ENCODE data around the gene LMLN. TPM values are rescaled to one million over a fixed set of nuclear protein-coding genes. Genes with fewer than 3 reads are reported as not detected.

LMLN gene
- total RNA-seq, 1 experiment from 2014 or later = 17.4 TPM

GRCh38 chr3:198027045-198027798 is 67.2 kb downstream of the LMLN start:
- no peak overlapping the region for H3K4me3 ChIP-seq (ENCODE audit: low read depth, low read length, poor library complexity, severe bottlenecking)

GRCh38 chr3:198027799-198028390 is 67.9 kb downstream of the LMLN start:
- Histone ChIP-seq H3K4me1 (ENCODE audit: insufficient read depth, low read length, poor library complexity, severe bottlenecking) (no peaks in the 10 kb centered on the region), H3K36me3 (ENCODE audit: insufficient read depth, low read length, poor library complexity, severe bottlenecking) (no peaks in the 10 kb centered on the region), H3K27ac (ENCODE audit: low read depth, low read length, poor library complexity, severe bottlenecking) (no peak overlapping the region), H3K9me3 (ENCODE audit: low read depth, low read length, poor library complexity, severe bottlenecking) (no peaks in the 10 kb centered on the region), H3K27me3 (replicated peaks; ENCODE audit: insufficient read depth, low read depth, low read length, poor library complexity) (no peaks in the 10 kb centered on the region), H3K4me3 (ENCODE audit: low read depth, low read length, poor library complexity, severe bottlenecking) (no peak overlapping the region)
- CTCF ChIA-PET = no interaction called here
- POLR2A ChIA-PET (ENCODE audit: low non-redundant PET) = no interaction called here
- TF ChIP-seq CTCF (conservative IDR thresholded peaks at IDR 0.05; ENCODE audit: low read depth, low read length) (no peak), EZH2 (IDR thresholded peaks at IDR 0.05; ENCODE audit: borderline replicate concordance, low read depth, low read length, poor library complexity, severe bottlenecking) (no peak)
- no TSS peak for BruUV-seq (replicated peaks)
- no peak for DNase-seq (ENCODE audit: low spot score)
- intact Hi-C loops (cut with micrococcal nuclease; ENCODE audit: unreplicated experiment) = no loop called here

More at GRCh38 chr3:198027045-198027798, 67.2 kb downstream of the LMLN start:
- CTCF ChIA-PET = no interaction called here
- H3K27me3 ChIP-seq (replicated peaks; ENCODE audit: insufficient read depth, low read depth, low read length, poor library complexity) = no peaks in the 10 kb centered on the region
- H3K27ac ChIP-seq (ENCODE audit: low read depth, low read length, poor library complexity, severe bottlenecking) = no peak overlapping the region
- TF ChIP-seq CTCF (conservative IDR thresholded peaks at IDR 0.05; ENCODE audit: low read depth, low read length) = no peak
- no peak for TF ChIP-seq EZH2 (IDR thresholded peaks at IDR 0.05; ENCODE audit: borderline replicate concordance, low read depth, low read length, poor library complexity, severe bottlenecking)
- BruUV-seq (replicated peaks) = no TSS peak
- DNase-seq (ENCODE audit: low spot score) = no peak
- intact Hi-C loops (cut with micrococcal nuclease; ENCODE audit: unreplicated experiment) = no loop called here
- POLR2A ChIA-PET (ENCODE audit: low non-redundant PET) = no interaction called here
- no peaks in the 10 kb centered on the region for H3K36me3 ChIP-seq (ENCODE audit: insufficient read depth, low read length, poor library complexity, severe bottlenecking)
- no peaks in the 10 kb centered on the region for H3K9me3 ChIP-seq (ENCODE audit: low read depth, low read length, poor library complexity, severe bottlenecking)
- H3K4me1 ChIP-seq (ENCODE audit: insufficient read depth, low read length, poor library complexity, severe bottlenecking) = no peaks in the 10 kb centered on the region

GRCh38 chr3:198028718-198029117 is 68.7 kb downstream of the LMLN start:
- no TSS peak for BruUV-seq (replicated peaks)
- Histone ChIP-seq H3K4me3 (ENCODE audit: low read depth, low read length, poor library complexity, severe bottlenecking) (no peak overlapping the region), H3K27ac (ENCODE audit: low read depth, low read length, poor library complexity, severe bottlenecking) (no peak overlapping the region), H3K4me1 (ENCODE audit: insufficient read depth, low read length, poor library complexity, severe bottlenecking) (no peaks in the 10 kb centered on the region), H3K27me3 (replicated peaks; ENCODE audit: insufficient read depth, low read depth, low read length, poor library complexity) (no peaks in the 10 kb centered on the region), H3K9me3 (ENCODE audit: low read depth, low read length, poor library complexity, severe bottlenecking) (no peaks in the 10 kb centered on the region), H3K36me3 (ENCODE audit: insufficient read depth, low read length, poor library complexity, severe bottlenecking) (no peaks in the 10 kb centered on the region)
- intact Hi-C loops (cut with micrococcal nuclease; ENCODE audit: unreplicated experiment) = no loop called here
- DNase-seq (ENCODE audit: low spot score) = no peak
- TF ChIP-seq EZH2 (IDR thresholded peaks at IDR 0.05; ENCODE audit: borderline replicate concordance, low read depth, low read length, poor library complexity, severe bottlenecking) (no peak), CTCF (conservative IDR thresholded peaks at IDR 0.05; ENCODE audit: low read depth, low read length) (no peak)
- CTCF ChIA-PET = no interaction called here
- POLR2A ChIA-PET (ENCODE audit: low non-redundant PET) = no interaction called here

Data from A673 (cell line).